ENCODE data around the gene PRR19.

Gene PRR19

GRCh38 chr19:42348211-42348610 is 46.3 kb downstream of the PRR19 start:
- Histone ChIP-seq H3K4me3 (ENCODE audit: insufficient read depth, low read length, poor library complexity, severe bottlenecking) (no peak overlapping the region), H2AFZ (ENCODE audit: low read depth, low read length, severe bottlenecking) (no peak overlapping the region), H3F3A (ENCODE audit: insufficient read depth) (no peaks in the 10 kb centered on the region), H3K9me3 (ENCODE audit: insufficient read depth, low read length) (no peaks in the 10 kb centered on the region), H3K9me2 (replicated peaks; ENCODE audit: insufficient read depth, low read length) (no peaks in the 10 kb centered on the region), H3K27me3 (ENCODE audit: low read length) (no peaks in the 10 kb centered on the region), H3K9ac (ENCODE audit: low read length) (no peak overlapping the region), H3K36me3 (ENCODE audit: low read length) (no peaks in the 10 kb centered on the region), H3K27ac (ENCODE audit: low read depth, low read length) (no peak overlapping the region), H4K20me1 (ENCODE audit: low read depth, low read length) (no peaks in the 10 kb centered on the region), H3K79me2 (ENCODE audit: insufficient read depth, low read length) (no peaks in the 10 kb centered on the region), H3K4me2 (ENCODE audit: low read depth, low read length, poor library complexity, severe bottlenecking) (no peak overlapping the region)
- no peak for TF ChIP-seq EZH2phosphoT487 (conservative IDR thresholded peaks at IDR 0.05; ENCODE audit: low read length)
- no peak for TF ChIP-seq CTCF (IDR thresholded peaks at IDR 0.05; ENCODE audit: insufficient read depth, low read length, poor library complexity, severe bottlenecking)

- H3F3A ChIP-seq (ENCODE audit: insufficient read depth) = no peaks in the 10 kb centered on the region
Measured at GRCh38 chr19:42349378-42350107, 47.6 kb downstream of the PRR19 start.

GRCh38 chr19:42350417-42350816 is 48.5 kb downstream of the PRR19 start:
- Histone ChIP-seq H3K4me3 (ENCODE audit: insufficient read depth, low read length, poor library complexity, severe bottlenecking) (no peak overlapping the region), H3F3A (ENCODE audit: insufficient read depth) (no peaks in the 10 kb centered on the region), H3K9me3 (ENCODE audit: insufficient read depth, low read length) (no peaks in the 10 kb centered on the region), H3K36me3 (ENCODE audit: low read length) (no peaks in the 10 kb centered on the region), H3K27me3 (ENCODE audit: low read length) (no peaks in the 10 kb centered on the region), H3K79me2 (ENCODE audit: insufficient read depth, low read length) (no peaks in the 10 kb centered on the region), H3K9me2 (replicated peaks; ENCODE audit: insufficient read depth, low read length) (no peaks in the 10 kb centered on the region), H3K9ac (ENCODE audit: low read length) (no peak overlapping the region), H2AFZ (ENCODE audit: low read depth, low read length, severe bottlenecking) (no peak overlapping the region), H3K27ac (ENCODE audit: low read depth, low read length) (no peak overlapping the region), H4K20me1 (ENCODE audit: low read depth, low read length) (no peaks in the 10 kb centered on the region), H3K4me2 (ENCODE audit: low read depth, low read length, poor library complexity, severe bottlenecking) (no peak overlapping the region)
- no peak for TF ChIP-seq EZH2phosphoT487 (conservative IDR thresholded peaks at IDR 0.05; ENCODE audit: low read length)
- TF ChIP-seq CTCF (IDR thresholded peaks at IDR 0.05; ENCODE audit: insufficient read depth, low read length, poor library complexity, severe bottlenecking) = no peak

More at GRCh38 chr19:42349378-42350107, 47.6 kb downstream of the PRR19 start:
- Histone ChIP-seq H3K27me3 (ENCODE audit: low read length) (no peaks in the 10 kb centered on the region), H3K9ac (ENCODE audit: low read length) (no peak overlapping the region), H2AFZ (ENCODE audit: low read depth, low read length, severe bottlenecking) (no peak overlapping the region), H3K36me3 (ENCODE audit: low read length) (no peaks in the 10 kb centered on the region), H3K4me3 (ENCODE audit: insufficient read depth, low read length, poor library complexity, severe bottlenecking) (no peak overlapping the region), H3K4me2 (ENCODE audit: low read depth, low read length, poor library complexity, severe bottlenecking) (no peak overlapping the region), H3K79me2 (ENCODE audit: insufficient read depth, low read length) (no peaks in the 10 kb centered on the region), H4K20me1 (ENCODE audit: low read depth, low read length) (no peaks in the 10 kb centered on the region), H3K9me2 (replicated peaks; ENCODE audit: insufficient read depth, low read length) (no peaks in the 10 kb centered on the region), H3K9me3 (ENCODE audit: insufficient read depth, low read length) (no peaks in the 10 kb centered on the region), H3K27ac (ENCODE audit: low read depth, low read length) (no peak overlapping the region)
- TF ChIP-seq EZH2phosphoT487 (conservative IDR thresholded peaks at IDR 0.05; ENCODE audit: low read length) (no peak), CTCF (IDR thresholded peaks at IDR 0.05; ENCODE audit: insufficient read depth, low read length, poor library complexity, severe bottlenecking) (no peak)

All from SU-DHL-6 (cell line).